GM23248 (cell line): Measurements from ENCODE around the gene SPNS3.

ENCODE experiments used
- EZH2 ChIP-seq: fragments of 200-600 bp; sonication (generic); IDR thresholded peaks from 2 replicates; pipeline ENCODE4 v1.6.1; 2018; ENCODE audit warnings: antibody characterized with exemption, mild to moderate bottlenecking; ENCODE audit not compliant: insufficient read depth, poor library complexity, severe bottlenecking
- EZH2phosphoT487 ChIP-seq: fragments of 200-600 bp; sonication (generic); IDR thresholded peaks from 2 replicates; pipeline ENCODE4 v1.6.1; 2018; ENCODE audit warnings: antibody characterized with exemption, moderate library complexity, mild to moderate bottlenecking, low read depth; ENCODE audit not compliant: insufficient read depth

- TF ChIP-seq EZH2 (no peak), EZH2phosphoT487 (no peak)
These were observed 74.5 kb downstream of the SPNS3 start for GRCh38 chr17:4508207-4508606.
